ENCODE results near the gene SLC29A4.
"Not testable (repeated sequence)": the region's sequence is repeated elsewhere in the genome, so short reads cannot be mapped to it uniquely, and the experiment has no call there.

The SLC29A4 gene

DNA sequence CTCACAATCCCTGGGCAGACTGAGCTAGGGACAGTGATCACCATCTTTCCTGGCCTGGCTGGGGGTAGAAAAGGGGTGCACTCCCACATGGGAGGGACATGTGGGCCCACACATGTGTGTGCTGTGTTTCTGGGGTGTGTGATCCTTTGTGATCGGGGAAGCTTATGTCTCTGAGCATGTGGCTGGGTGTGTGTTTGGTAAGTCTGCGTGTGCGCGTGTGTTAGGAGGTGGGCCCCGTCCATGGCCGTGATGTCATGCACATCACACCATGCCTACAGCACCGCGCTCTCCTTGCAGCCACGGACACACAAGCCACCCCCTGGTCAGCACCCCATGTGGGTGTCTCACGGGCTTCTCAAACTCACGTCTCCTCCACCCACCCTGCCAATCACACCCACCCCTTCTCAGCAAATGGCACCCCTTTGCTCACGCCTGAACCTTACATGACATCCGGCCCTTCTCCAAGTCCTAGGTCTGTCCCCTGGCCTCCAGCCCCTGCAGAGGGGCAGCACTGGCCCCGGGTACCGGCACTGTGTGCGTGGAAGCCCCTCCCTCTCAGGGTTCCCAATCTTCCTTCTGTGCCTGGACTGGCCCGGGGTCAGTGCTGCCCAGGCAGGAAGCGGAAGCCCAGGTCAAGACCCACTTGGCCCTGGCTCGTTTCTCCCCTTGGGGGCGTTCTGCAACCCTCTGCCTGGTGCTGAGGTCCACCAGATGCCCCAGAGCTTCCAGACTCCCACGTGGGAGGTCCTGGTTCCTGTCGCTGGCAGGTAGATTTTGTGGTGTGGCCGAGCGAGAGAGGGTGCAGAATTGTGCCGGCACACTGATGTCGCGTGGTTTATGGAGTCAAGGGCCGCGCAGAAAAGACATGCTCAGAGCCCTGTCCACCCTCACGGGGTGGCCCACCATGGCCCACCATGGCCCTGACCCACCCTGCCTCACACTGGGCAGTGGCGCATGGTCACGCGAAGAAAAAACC is 12.6 kb downstream of the SLC29A4 start:
- in situ Hi-C loops (cut with MboI; ENCODE audit: low sequenced_read_pairs), result no loop called here

DNA sequence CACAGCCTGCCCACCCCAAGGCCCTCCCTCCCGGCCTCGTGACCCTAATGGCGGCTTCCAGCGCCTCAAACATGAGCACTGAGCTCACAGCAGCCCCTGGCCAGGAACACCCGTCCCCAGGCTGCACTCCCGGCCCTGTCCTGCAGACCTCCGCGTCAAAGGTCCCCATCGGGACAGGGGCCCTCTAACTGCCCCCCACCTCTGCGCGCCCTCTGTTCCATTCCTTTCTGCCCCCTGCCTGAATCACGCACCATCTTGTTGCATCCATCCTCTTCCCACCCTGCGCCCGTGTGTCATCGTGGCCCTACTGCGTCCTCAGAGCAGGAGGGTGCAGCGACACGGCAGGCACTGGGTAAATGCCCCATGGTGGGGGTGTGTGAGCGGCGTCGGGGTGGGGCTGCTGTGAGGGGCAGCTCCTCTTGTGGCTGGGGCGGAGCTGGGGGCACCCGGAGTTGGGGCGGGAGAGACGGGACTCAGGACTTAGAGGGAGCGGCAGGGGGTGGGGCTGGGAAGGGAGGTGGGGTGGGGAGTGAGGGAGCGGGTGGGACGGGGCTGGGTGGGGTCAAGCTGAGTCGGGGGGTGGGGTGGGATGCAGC is 13.4 kb downstream of the SLC29A4 start:
- in situ Hi-C loops (cut with MboI; ENCODE audit: low sequenced_read_pairs), result no loop called here

DNA sequence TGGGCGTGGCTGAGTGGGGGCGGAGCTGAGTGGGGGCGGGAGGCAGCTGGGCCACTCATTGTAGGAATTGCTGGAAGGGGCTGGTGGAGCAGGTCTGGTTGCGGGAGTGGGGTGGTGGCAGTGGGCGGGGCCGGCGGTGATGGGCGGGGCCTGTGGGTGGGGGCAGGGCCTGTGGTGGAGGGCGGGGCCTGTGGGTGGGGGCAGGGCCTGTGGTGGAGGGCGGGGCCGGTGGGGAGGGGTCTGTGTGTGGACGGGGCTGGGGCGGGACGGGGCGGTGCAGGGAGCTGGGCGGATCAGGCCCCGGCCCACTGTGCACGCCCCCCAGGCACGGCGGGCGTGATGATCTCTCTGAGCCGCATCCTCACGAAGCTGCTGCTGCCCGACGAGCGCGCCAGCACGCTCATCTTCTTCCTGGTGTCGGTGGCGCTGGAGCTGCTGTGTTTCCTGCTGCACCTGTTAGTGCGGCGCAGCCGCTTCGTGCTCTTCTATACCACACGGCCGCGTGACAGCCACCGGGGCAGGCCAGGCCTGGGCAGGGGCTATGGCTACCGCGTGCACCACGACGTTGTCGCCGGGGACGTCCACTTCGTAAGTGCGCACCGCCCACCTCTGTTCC is 14.0 kb downstream of the SLC29A4 start:
- in situ Hi-C loops (cut with MboI; ENCODE audit: low sequenced_read_pairs), result no loop called here

DNA sequence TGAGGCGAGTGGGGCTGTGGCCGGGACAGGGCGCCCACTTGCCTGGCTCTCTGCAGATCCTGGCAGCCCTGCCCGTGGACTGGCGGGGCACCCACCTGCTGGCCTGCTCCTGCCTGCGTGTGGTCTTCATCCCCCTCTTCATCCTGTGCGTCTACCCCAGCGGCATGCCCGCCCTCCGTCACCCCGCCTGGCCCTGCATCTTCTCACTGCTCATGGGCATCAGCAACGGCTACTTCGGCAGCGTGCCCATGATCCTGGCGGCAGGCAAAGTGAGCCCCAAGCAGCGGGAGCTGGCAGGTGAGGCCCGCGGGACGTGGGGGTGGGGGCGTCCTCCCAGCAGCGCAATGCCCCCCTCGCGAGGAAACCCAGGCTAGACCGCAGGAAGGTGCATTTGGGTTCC is 17.6 kb downstream of the SLC29A4 start:
- in situ Hi-C loops (cut with MboI; ENCODE audit: low sequenced_read_pairs), result no loop called here

DNA sequence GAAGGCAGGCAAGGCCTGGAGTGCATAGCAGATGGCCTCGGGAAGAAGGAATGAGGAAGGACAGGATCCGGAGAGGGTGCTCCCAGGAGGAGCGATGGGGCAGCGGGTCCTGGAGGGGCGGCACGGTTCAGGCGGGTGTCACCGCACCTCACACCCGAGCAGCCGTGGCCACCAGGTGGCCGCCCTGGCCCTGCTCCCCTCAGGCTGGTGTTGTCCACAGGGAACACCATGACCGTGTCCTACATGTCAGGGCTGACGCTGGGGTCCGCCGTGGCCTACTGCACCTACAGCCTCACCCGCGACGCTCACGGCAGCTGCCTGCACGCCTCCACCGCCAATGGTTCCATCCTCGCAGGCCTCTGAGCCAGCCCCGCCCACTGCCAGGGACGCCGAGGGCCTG is 19.8 kb downstream of the SLC29A4 start:
- in situ Hi-C loops (cut with MboI; ENCODE audit: low sequenced_read_pairs), result no loop called here

DNA sequence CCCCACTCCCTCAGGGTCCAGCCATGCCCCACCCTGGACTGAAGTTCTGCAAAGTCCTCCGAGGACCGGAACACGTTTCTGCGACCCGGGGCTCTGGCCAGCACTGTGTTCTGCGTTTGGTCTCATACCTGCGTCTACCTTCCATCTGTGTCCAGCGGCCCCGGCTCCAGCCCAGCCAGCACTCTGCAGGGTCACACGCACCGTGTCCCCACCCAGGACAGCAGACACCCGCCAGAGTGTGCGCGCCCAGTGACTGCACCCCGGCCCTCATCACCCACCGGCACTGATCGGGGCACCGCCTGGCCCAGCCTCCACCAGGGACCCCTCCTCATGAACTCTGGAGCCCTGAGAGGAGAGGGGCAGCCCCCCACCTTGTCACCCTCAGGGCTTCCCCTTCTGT is 20.3 kb downstream of the SLC29A4 start:
- in situ Hi-C loops (cut with MboI; ENCODE audit: low sequenced_read_pairs), result no loop called here

DNA sequence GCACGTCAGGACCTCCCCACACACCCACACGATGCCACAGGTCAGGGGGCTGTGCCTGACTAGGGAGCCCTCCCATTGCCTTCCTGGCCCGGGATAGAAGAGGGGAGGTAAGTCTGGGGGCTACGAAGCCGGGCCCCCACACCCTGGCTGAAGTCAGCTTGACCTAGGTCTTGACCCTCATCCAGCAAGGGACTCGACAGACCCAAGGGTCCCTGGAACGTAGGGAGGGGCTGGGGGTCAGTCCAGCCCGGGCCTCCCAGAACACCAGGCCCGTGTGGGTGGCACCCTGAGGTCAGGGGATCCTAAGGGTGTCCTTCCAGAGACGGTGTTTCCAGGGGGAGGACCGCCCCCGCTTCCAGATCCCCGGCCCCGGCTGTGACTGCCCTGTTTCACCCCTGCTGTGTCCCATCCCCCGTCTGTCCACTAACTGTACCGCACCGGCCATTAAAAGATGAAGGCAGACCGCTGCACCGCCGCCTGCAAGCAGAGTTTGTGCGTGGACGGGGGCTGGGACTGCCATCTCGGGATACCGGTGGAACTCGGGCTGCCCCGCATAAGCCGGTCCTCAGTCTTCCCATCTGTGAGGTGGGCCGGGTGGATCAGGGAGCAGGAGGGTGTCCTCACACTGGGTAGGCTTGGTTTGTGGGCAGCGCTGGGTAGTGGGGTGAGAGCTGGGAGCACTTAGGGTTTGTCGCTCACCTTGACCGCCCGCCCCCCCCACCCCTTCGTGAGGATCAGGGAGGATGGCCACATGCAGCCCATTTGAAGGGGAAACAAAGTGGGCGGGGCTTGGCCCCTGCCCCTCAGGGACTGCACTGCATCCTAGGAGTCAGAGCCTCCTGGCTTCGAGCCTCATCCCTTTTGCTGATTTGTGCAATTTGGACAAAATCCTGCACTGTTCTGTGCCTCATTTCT is 21.1 kb downstream of the SLC29A4 start:
- in situ Hi-C loops (cut with MboI; ENCODE audit: low sequenced_read_pairs), result no loop called here

DNA sequence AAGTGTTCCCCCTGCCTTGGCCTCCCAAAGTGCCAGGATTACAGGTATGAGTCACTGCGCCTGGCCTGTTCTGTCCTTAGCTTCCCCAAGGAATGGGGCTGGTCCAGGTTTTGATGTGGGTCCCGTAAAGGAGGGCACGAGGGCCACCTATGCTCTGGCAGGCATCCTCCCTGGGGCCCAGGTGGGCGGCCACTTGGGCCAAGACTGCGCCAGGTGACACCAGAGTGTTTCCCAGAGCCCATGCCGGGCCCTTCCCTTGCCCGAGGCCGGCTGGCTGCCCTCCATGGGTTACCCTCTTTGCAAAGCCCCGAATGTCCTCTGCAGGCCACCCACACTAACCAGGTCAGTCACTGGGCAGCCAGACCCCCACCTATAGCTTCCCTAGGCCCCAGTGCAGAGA is 22.3 kb downstream of the SLC29A4 start:
- in situ Hi-C loops (cut with MboI; ENCODE audit: low sequenced_read_pairs), result not testable (repeated sequence)

DNA sequence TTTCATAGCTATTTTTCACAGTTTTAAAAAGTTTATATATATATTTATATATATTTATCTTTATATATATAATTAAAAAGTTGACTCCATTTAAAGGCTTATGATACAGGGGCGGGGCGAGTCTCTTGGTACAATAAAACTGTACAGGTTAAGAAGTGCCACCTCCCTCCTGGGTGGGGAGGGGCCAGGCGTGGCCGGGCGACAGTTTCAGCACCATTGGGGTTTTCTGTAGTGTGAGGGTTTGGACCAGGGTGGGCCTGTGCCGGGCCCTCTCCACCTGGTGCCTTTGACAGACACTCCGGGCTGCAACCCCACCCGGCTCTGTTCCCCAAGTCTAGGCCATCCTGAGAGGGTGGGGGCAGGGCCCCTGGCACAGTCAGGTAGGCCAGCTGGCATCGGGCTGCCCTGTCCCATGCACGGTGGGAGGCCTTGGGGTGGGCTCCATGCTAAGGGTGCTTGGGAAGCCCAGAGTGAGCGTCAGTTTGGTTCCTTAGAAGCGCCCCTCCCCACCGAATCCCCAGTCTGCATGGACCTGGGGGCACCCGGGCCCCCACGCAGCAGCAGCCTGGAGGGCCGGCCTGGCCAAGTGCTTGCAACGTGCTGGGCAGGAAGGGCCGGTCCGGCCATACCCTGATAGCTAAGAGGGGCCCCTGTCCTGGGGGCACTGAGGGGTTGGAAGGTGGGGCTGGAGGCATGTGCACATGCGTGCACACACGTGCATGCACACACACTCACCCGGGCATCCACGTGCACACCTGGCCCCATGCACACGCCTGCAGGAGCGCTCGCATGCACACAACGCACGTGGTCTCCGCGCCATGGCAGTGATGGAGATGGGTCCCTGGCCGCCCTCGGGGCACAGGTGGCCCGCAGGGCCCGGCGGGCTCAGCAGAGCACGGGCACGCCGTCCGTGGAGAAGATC is 24.7 kb downstream of the SLC29A4 start:
- in situ Hi-C loops (cut with MboI; ENCODE audit: low sequenced_read_pairs), result not testable (repeated sequence)

DNA sequence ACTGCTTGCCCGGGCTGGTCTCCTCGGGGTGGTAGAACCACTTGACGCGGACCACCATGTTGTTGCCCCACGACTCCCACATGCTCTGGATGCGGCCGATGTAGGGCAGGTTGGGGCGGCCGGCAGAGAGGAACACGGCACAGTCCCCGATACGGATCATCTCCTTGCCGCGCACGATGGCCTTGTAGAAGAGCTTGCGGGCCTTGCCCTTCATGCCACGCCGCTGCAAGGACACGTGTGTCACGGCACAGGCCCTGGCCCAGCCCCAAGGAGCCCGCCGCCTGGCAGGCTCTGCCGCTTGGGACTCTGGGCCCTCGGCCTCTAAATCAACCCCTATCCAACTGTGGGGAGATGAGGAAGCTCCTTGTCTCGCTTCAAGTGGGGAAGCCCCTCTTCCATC is 26.4 kb downstream of the SLC29A4 start:
- in situ Hi-C loops (cut with MboI; ENCODE audit: low sequenced_read_pairs), result no loop called here

DNA sequence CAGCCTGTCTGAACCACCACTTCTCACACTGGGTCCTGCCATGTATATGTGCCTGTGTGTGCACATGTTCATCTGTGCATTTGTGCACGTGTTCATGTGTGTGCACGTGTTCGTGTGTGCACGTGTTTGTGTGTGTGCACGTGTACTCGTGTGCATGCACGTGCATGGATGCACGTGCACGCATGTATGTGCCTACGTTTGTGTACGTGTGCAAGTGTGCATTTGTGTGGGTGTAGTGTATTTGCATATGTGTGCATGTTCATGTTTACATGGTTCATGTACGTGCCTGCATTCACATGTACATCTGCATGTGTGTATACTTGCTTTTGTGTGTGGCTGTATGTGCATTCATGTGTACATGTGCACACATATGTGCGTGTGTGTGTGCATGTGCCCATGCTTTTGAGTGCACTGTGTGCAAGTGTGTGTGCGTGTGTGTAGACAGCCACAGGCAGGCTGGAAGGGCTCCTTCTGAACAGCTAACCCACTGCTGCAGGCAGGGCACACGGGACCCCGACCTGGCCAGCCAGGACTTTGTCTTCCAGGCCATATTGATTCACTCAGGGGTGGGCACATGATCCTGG is 28.2 kb downstream of the SLC29A4 start:
- in situ Hi-C loops (cut with MboI; ENCODE audit: low sequenced_read_pairs), result no loop called here

DNA sequence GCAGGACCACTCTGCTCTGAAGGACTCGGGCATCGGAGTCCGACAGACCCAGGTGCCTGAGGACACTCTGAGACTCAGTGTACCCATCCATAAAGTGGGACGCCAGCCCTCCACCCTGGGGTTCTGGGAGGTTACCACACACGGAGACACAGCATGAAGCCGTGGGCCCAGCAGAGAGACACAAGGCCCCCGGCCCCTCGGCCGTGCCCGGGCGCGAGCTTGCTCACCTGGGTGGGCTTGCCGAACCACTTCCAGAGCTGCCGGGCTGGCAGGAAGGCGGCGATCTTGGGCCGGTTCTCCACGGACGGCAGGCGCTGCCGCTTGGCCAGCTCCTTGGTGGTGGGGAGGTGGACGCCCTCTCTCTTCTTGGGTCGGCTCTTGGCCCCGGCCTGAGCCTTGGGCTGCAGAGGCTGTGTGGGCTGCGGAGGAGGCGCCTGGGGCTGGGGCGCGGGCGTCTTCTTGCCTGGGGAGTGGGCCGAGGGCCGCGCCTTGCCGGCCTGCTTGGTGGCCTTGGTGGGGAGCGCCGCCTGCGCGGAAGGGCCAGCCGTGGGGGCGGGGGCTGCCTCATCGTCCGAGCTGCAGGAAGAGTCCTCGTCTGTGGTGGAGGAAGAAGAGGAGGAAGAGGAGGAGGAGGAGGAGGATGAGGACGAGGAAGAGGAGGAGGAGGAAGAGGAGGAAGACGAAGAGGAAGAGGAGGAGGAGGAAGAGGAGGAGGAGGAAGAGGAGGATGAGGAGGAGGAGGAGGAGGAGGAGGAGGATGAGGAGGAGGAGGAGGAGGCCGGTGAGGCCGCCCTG is 29.7 kb downstream of the SLC29A4 start:
- in situ Hi-C loops (cut with MboI; ENCODE audit: low sequenced_read_pairs), result not testable (repeated sequence)

DNA sequence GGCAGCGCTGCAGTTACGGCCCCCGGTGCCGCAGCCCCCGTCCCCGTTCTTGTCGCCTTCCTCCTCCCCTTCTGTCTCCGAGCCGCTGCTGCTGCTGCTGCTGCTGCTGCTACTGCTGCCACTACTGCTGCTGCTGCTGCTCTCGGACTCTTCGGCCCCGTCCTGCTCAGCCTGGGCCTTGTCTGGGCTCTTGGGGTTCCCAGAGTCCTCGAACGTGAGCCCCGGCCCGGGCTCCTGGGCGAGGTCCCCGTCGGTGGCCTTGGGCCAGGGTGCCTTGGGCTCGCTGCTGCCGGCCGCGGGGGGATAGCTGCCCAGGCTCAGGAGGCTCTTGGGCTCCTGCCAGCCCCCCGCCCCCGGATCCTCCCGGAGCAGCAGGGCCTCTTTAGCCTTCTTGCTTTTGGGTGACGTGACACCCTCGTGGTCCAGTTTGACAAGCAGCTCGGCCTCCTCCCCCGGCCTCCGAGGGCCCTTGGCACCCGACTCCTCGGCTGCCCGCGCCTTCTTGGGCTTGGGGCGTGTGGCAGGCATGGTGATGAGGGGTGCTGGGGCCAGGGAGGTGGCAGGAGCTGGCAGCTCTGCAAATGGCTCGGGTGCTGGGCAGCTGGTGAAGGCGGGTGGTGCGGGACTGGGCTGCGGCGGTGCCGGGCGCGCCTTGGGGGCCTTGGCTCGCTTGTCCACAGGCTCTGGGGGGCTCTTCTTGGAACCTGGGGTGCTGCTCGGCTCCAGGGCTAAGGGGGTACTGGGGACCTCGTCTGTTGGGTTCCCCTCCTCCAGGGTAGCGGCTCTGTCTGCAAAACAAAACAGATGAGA is 30.5 kb downstream of the SLC29A4 start:
- in situ Hi-C loops (cut with MboI; ENCODE audit: low sequenced_read_pairs), result not testable (repeated sequence)

DNA sequence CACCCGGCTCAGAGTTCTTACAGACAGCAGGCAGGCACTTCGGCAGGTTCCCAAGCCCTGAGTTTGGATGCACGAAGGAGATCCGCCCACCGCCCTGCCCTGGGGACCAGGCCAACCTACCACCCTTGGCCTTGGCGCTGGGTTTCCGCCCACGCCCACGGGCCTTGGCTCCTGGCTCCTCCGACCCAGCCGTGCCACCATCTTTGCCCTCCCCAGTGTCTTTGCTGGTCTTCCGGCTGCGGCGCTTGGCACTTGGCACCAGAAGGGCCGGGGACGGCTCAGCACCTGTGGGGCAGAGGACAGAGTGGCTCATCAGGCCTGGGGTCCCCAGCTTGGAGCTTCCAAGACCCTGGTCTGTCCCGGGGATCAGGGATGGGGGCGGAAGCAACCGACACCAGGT is 32.1 kb downstream of the SLC29A4 start:
- in situ Hi-C loops (cut with MboI; ENCODE audit: low sequenced_read_pairs), result no loop called here

DNA sequence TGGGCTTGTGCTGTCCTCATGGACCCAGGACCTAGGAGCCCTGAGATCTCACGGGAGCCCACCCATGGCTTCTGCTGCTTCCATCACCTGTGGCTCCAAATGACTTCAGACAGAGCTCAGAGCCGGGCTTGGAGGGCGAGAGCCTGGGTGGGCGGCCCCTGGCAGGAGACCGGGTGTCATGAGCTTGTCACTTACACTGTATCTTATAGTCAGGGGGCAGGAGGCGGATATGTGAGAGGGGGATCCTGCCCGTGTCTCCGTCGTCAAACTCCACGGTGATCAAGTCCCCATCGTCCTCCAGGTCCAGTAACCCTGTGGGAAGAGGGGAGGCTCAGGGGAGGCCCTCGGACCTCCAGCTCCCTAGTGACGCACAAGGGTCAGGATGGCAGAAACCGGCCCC is 33.0 kb downstream of the SLC29A4 start:
- in situ Hi-C loops (cut with MboI; ENCODE audit: low sequenced_read_pairs), result no loop called here

DNA sequence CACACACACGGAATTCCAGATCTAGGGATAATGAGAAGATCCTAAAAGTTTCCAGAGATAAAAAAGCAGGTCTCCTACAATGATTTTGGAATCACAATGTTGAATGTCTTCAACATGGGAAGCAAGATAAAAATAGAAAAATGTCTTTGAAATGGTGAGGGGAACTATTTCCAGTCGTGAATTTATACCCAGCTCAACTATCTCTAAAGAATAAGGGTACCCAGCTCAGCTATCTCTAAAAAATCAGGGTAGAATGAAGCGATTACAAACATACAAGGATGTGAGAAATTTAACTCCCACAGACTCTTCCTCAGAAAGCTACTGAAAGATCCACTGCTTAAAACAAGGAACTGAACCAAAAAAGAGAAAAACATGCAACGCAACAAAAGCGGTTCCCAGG is 35.9 kb downstream of the SLC29A4 start:
- in situ Hi-C loops (cut with MboI; ENCODE audit: low sequenced_read_pairs), result not testable (repeated sequence)

DNA sequence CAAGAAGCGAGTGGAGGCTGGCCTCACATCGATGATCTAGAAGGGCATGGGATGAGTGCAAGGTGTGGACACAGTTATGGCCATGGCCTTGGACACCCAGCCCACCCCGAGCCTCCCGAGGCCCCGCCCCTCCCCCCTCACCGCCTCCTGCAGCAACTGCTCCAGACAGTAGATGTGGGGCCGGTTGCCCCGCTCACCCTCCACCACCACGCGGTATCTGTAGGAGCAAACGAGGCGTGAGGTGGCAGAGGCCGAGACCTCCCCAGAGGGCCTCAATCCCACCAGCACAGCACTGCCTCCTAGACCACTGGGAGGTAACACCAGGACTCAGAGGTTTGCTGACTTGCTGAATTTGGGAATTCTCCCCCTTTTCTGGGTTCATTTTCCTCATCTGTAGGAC is 37.6 kb downstream of the SLC29A4 start:
- in situ Hi-C loops (cut with MboI; ENCODE audit: low sequenced_read_pairs), result no loop called here

Measured in HL-60/S4 treated with phorbol 12-myristate 13-acetate at 8.2 ng/mL for 4 days and 3 days (cell line).